ENCODE measurements around the gene LBHD2. TPM values are rescaled to one million over a fixed set of nuclear protein-coding genes. Genes with fewer than 3 reads are reported as not detected.
A peak's percentile ranks its signal among the peaks of the same experiment; 100 is the strongest.

LBHD2 gene
- total and polyA plus RNA-seq, 2 of the 8 experiments (the other 6 are each of a cell fraction or from before 2014, with no cell fraction given) = not detected

DNA sequence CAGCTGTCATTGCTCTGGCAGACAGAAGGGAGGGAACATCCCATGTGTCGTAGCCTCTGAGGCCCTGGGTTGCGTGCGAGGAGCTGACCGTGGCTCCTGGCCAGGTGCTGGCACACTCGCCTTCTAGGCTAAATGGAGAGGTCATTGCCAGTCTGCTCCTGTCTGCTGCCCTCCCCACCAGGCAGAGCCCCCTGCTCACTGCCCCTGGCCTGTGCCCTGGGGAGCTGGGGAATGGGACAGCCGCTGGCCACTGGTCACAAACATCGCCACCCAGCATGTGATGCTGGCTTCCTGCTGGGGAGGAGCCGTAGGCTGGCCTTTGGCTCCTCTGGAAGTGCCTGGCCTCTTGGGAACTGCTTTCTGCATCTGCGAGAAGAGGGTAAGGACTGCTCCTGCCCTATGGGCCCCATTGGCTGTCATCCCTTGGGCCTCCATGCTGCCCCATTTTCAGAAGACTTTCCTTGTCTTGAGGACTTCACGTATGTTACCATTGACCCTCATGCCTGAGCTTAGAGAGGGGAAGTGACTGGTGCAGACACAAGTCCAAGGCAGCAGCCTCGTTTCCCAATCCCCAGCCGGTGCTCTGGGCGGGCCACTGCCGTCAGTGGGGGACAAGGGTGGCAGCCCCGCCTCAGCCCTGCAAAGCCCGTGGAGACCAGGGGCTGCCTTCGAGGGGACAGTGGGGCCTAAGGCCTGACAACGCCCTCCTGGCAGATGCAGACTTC is 37.3 kb downstream of the LBHD2 start:
- no peak for FAIRE-seq
- Histone ChIP-seq H3K18ac (ENCODE audit: extremely low read depth, low read length) (no peak overlapping the region), H2BK12ac (ENCODE audit: low read depth, low read length) (peak overlapping the region; percentile 84; the same call in 1 of the 2 replicates), H3K27ac (ENCODE audit: low read depth, low read length) (no peak overlapping the region), H3K23me2 (ENCODE audit: low read depth, low read length) (peaks cover 3% of the 10 kb centered on the region; the same call in 1 of the 2 replicates), H2AK5ac (ENCODE audit: low read depth, low read length) (peak overlapping the region; percentile 43; the same call in 1 of the 2 replicates), H3K79me1 (ENCODE audit: low read depth, low read length) (no peaks in the 10 kb centered on the region), H3K56ac (replicated peaks; ENCODE audit: insufficient read length, low read depth, low read length) (no peak overlapping the region), H3K4ac (replicated peaks; ENCODE audit: insufficient read length, low read depth, low read length) (peak overlapping the region; percentile 39), H3K14ac (ENCODE audit: insufficient read length) (no peak overlapping the region), H2BK20ac (ENCODE audit: low read length) (peak overlapping the region; percentile 6; the same call in 1 of the 2 replicates), H2AFZ (ENCODE audit: low read length) (no peak overlapping the region), H3K36me3 (ENCODE audit: control insufficient read depth in 2 of 4, insufficient read depth in 4 of 4, low read length in 3 of 4) (no peaks in the 10 kb centered on the region), H4K91ac (replicated peaks; ENCODE audit: insufficient read length, low read length) (no peak overlapping the region), H3K4me2 (ENCODE audit: insufficient read depth in 1 of 2, low read depth in 2 of 2, low read length in 2 of 2) (peak overlapping the region; percentile 46 to 68; a peak in 2 of 4 replicates), H2BK15ac (ENCODE audit: low read length) (peak overlapping the region; percentile 83; the same call in 1 of the 2 replicates), H2BK120ac (replicated peaks; ENCODE audit: low read depth, low read length) (no peak overlapping the region), H3K9ac (replicated peaks in 1 of 4; ENCODE audit: extremely low read depth in 1 of 4, low read depth in 3 of 4, low read length in 3 of 4) (no peak overlapping the region), H3K27me3 (replicated peaks in 1 of 4; ENCODE audit: control insufficient read depth in 3 of 4, extremely low read depth in 1 of 4, insufficient read depth in 3 of 4, low read length in 3 of 4) (peaks cover 0 to 31% (median 22%) of the 10 kb centered on the region in 4 experiments; a peak in 6 of 7 replicates), H3K23ac (ENCODE audit: insufficient read length) (no peak overlapping the region), H3K4me1 (replicated peaks in 1 of 4; ENCODE audit: control insufficient read depth in 3 of 4, insufficient read depth in 4 of 4, low read length in 3 of 4) (peaks cover 0 to 29% (median 23%) of the 10 kb centered on the region in 4 experiments; a peak in 6 of 7 replicates), H3K4me3 (ENCODE audit: extremely low read depth in 1 of 4, insufficient read depth in 2 of 4, low read depth in 3 of 4, low read length in 4 of 4) (no peak overlapping the region), H4K20me1 (replicated peaks in 1 of 2; ENCODE audit: control insufficient read depth in 1 of 2, insufficient read depth in 2 of 2, low read length in 2 of 2) (peaks cover 4 to 7% of the 10 kb centered on the region in 2 experiments), H2BK5ac (ENCODE audit: low read depth, low read length) (peak overlapping the region; percentile 18; the same call in 1 of the 2 replicates), H3K79me2 (ENCODE audit: control insufficient read depth in 1 of 2, insufficient read depth in 2 of 2, low read length in 2 of 2) (no peaks in the 10 kb centered on the region), H4K5ac (ENCODE audit: insufficient read length, low read depth, low read length) (no peak overlapping the region), H3K9me3 (ENCODE audit: insufficient read depth in 2 of 2, low read depth in 1 of 2, low read length in 1 of 2) (no peaks in the 10 kb centered on the region), H4K8ac (ENCODE audit: extremely low read depth, insufficient read depth, low read length) (no peak overlapping the region)
- ChIA-PET CTCF (ENCODE audit: partially characterized antibody) (interaction anchor here (1.0 to 18.4 kb wide), 4 partner anchors 9 to 88 kb away, joined by 3 to 276 read pairs (median 3); no protein-coding TSS in a partner anchor), POLR2A (ENCODE audit: partially characterized antibody) (interaction anchor here (0.7 to 1.4 kb wide), 4 partner anchors 9 to 17 kb away, joined by 3 to 5 read pairs (median 4); no protein-coding TSS in a partner anchor)
- DNase-seq (ENCODE audit: low read depth in 1 of 2, low spot score in 2 of 2) = no peak
- WGBS, 2 experiments (ENCODE audit: extremely low coverage in 1 of 2, insufficient coverage in 1 of 2, insufficient read length in 1 of 2, insufficient replicate concordance in 2 of 2, low coverage in 1 of 2, low lambda C conversion rate in 2 of 2, missing lambda C conversion rate in 1 of 2) = 79% methylated on average over 18 of the region's 18 CpGs; no CpG with 5 or more reads in 1 of the 2 experiments
- TF ChIP-seq POLR2AphosphoS5 (IDR thresholded peaks at IDR 0.05; ENCODE audit: low read depth, low read length) = no peak
- no peak for TF ChIP-seq FOSL1 (IDR thresholded peaks at IDR 0.05; ENCODE audit: insufficient read depth, low read depth, low read length)
